K562 (cell line): ENCODE data around the gene PMFBP1. TPM values are rescaled to one million over a fixed set of nuclear protein-coding genes. Genes with fewer than 3 reads are reported as not detected.
A peak's percentile ranks its signal among the peaks of the same experiment; 100 is the strongest.

Source experiments
- ATAC-seq: fragments of 200-7000 bp; cut with Tn5 transposase; 3 replicates; pipeline ENCODE4 v1.9.1; 2020; ENCODE audit warnings: moderate library complexity
- BruUV-seq: library from RNA; stranded (reverse); fragments of 400-500 nt; replicated peaks from 2 replicates; lab custom pipeline; 2021; lab: Mats Ljungman, UMichigan
- CTCF ChIA-PET: fragments of 300-600 bp; formaldehyde crosslinking; extraction: SDS; loops from one replicate; lab custom pipeline; 2021; ENCODE audit warnings: low intra/inter-chr PET ratio; lab: Yijun Ruan, JAX
- POLR2A ChIA-PET: fragments of 300-600, 350-650 bp; sonication (Branson Sonifier 250); formaldehyde crosslinking; extraction: SDS; loops from one replicate; lab custom pipeline; 2021; ENCODE audit warnings: antibody characterized with exemption, inconsistent platforms; lab: Yijun Ruan, JAX
- DNase-seq, 4 experiments: peaks; one replicate each; pipeline versions ENCODE4 v3.0.0 to v3.0.0-alpha.2; 2011 to 2018; ENCODE audit warnings: low spot score in 3 of 4, mixed read lengths in 3 of 4; ENCODE audit errors: extremely low read depth in 1 of 4
- FAIRE-seq: peaks from 2 replicates; lab custom pipeline; 2011; peaks lifted over from hg19 to GRCh38; lab: Jason Lieb, UNC
- H2AFZ ChIP-seq: 2 replicates; pipeline ENCODE4 v1.6.0; 2011; ENCODE audit warnings: low read depth, low read length, control low read depth, inconsistent platforms
- H3K27ac ChIP-seq: fragments of 200-600 bp; 3 replicates; pipeline ENCODE4 v1.8.0; 2011; ENCODE audit warnings: low read depth, mild to moderate bottlenecking, control low read depth, inconsistent platforms, low read length, moderate library complexity, mixed read lengths; ENCODE audit errors: extremely low read depth
- H3K27me3 ChIP-seq, 2 experiments: fragments of 300-600 bp in 1 of 2; 2 replicates in 1 of 2; 3 replicates in 1 of 2; pipeline versions ENCODE4 v1.6.0 to v1.8.0; 2011; ENCODE audit warnings: inconsistent platforms in 2 of 2, low read length in 2 of 2, mild to moderate bottlenecking in 1 of 2, mixed read lengths in 1 of 2, moderate library complexity in 1 of 2; ENCODE audit not compliant: control insufficient read depth in 2 of 2, insufficient read depth in 2 of 2
- H3K36me3 ChIP-seq: fragments of 300-600 bp; 3 replicates; pipeline ENCODE4 v1.8.0; 2011; ENCODE audit warnings: mild to moderate bottlenecking, low read length, inconsistent platforms; ENCODE audit not compliant: control insufficient read depth, insufficient read depth
- H3K4me1 ChIP-seq, 2 experiments: fragments of 200-600 bp in 1 of 2; replicated peaks in 1 of 2; 2 replicates in 1 of 2; 3 replicates in 1 of 2; pipeline versions ENCODE4 v1.5.1 to v1.8.0; 2011; ENCODE audit warnings: inconsistent platforms in 2 of 2, low read length in 2 of 2, mild to moderate bottlenecking in 1 of 2, mixed read lengths in 1 of 2, moderate library complexity in 1 of 2; ENCODE audit not compliant: control insufficient read depth in 2 of 2, insufficient read depth in 2 of 2
- H3K4me2 ChIP-seq: 2 replicates; pipeline ENCODE4 v1.6.1; 2011; ENCODE audit warnings: low read length, control low read depth, inconsistent platforms, mixed read lengths; ENCODE audit not compliant: insufficient read depth
- H3K4me3 ChIP-seq: fragments of 200-600 bp; sonication (generic), shearing (Covaris generic); 2 replicates; pipeline ENCODE4 v1.5.1; 2016; ENCODE audit warnings: control low read depth, inconsistent platforms
- H3K79me2 ChIP-seq: fragments of 200-600 bp; 3 replicates; pipeline ENCODE4 v1.8.0; 2011; ENCODE audit warnings: low read length, inconsistent platforms; ENCODE audit not compliant: control insufficient read depth, insufficient read depth
- H3K9ac ChIP-seq, 2 experiments: 2 replicates each; pipeline versions ENCODE4 v1.6.0 to v1.6.1; 2011; ENCODE audit warnings: low read depth in 2 of 2, low read length in 2 of 2, control low read depth in 1 of 2, inconsistent platforms in 1 of 2, mild to moderate bottlenecking in 1 of 2, mixed read lengths in 1 of 2; ENCODE audit not compliant: insufficient read depth in 1 of 2
- H3K9me1 ChIP-seq: one replicate; pipeline ENCODE4 v1.6.0; 2011; ENCODE audit warnings: inconsistent platforms, mild to moderate bottlenecking, low read length, moderate library complexity; ENCODE audit not compliant: control insufficient read depth, insufficient read depth
- H3K9me3 ChIP-seq: replicated peaks from 2 replicates; pipeline ENCODE4 v1.5.1; 2011; ENCODE audit warnings: low read depth, low read length, inconsistent platforms; ENCODE audit not compliant: control insufficient read depth, insufficient read depth
- H4K20me1 ChIP-seq: replicated peaks from 2 replicates; pipeline ENCODE4 v1.6.1; 2011; ENCODE audit warnings: low read length, inconsistent platforms, mixed read lengths; ENCODE audit not compliant: control insufficient read depth, insufficient read depth
- NONO ChIP-seq, 2 experiments: fragments of 200-400 bp in 1 of 2; fragments of 450-650 bp in 1 of 2; formaldehyde crosslinking in 1 of 2; IDR thresholded peaks; 2 replicates each; pipeline ENCODE4 v1.6.1; 2017; ENCODE audit warnings: low read depth in 2 of 2, mild to moderate bottlenecking in 2 of 2, moderate library complexity in 2 of 2, low read length in 1 of 2
- SMARCB1 ChIP-seq: IDR thresholded peaks from 2 replicates; pipeline ENCODE4 v1.6.1; 2011; ENCODE audit warnings: improper control_type of control experiment, low read depth; ENCODE audit not compliant: insufficient read length
- ZSCAN32 ChIP-seq: fragments of 450-650 bp; formaldehyde crosslinking; IDR thresholded peaks from 2 replicates; pipeline ENCODE4 v1.4.0; 2020; ENCODE audit warnings: mild to moderate bottlenecking, moderate library complexity
- WGBS: fragments of 100-300 bp; shearing (Covaris generic); methylation state at CpG from one replicate; pipeline ENCODE4 v1.1.6; 2016; ENCODE audit warnings: low coverage, mixed read lengths; ENCODE audit not compliant: insufficient coverage; ENCODE audit errors: missing lambda C conversion rate; 5-methylcytosine and 5-hydroxymethylcytosine counted together
- in situ Hi-C: fragments of 300-500 bp; cut with MboI; formaldehyde crosslinking; loops from 4 replicates; pipeline ENCODE4 v1.15.0; 2018; ENCODE audit warnings: inconsistent platforms, mixed read lengths
- intact Hi-C: fragments of 100-400 bp; cut with micrococcal nuclease; formaldehyde crosslinking; loops from 2 replicates; pipeline ENCODE4 v1.14.2; 2022
- polyA plus RNA-seq, 8 experiments: library from polyadenylated mRNA; depleted of rRNA in 4 of 8; stranded (reverse) in 5 of 8; unstranded in 3 of 8; fragments of >200 nt; fragmentation: Nextera tagmentation in 2 of 8; fragmentation: Illumina TruSeq in 1 of 8; extraction: Ambion mirVana in 2 of 8; extraction: Trizol in 1 of 8; gene quantifications; 2 replicates each; pipeline versions ENCODE4 v1.2.1 to v1.2.3, GENCODE V29; 2011 to 2014; ENCODE audit warnings: inconsistent platforms in 1 of 8, missing spikeins in 1 of 8
- total RNA-seq, 7 experiments: library from RNA; depleted of rRNA in 6 of 7; stranded (reverse); fragments of >200 nt in 6 of 7; fragmentation: Illumina TruSeq in 2 of 7; extraction: Trizol in 2 of 7; gene quantifications; 2 replicates each; pipeline versions ENCODE4 v1.2.1 to v1.2.3, GENCODE V29; 2011 to 2021; ENCODE audit warnings: low replicate concordance in 1 of 7

The PMFBP1 gene
- total and polyA plus RNA-seq, 9 of the 15 experiments (the other 6 are each of a cell fraction or from before 2014, with no cell fraction given), result 0.13 to 0.91 (median 0.47) TPM

- no peak overlapping the region for H3K27ac ChIP-seq
- H3K4me3 ChIP-seq, result no peak overlapping the region
- no peak for TF ChIP-seq NONO (IDR thresholded peaks at IDR 0.05; ENCODE audit: low read depth in 2 of 2, low read length in 1 of 2)
- TF ChIP-seq SMARCB1, result no peak
- TF ChIP-seq ZSCAN32 (CRISPR knock-in tag), result no peak
- peaks cover 64% of the 10 kb centered on the region; the same call in 2 of the 3 replicates for H3K36me3 ChIP-seq
- WGBS, result 95% methylated on average over 23 of the region's 23 CpGs
- intact Hi-C loops, result no loop called here
- in situ Hi-C loops, result no loop called here
- no peaks in the 10 kb centered on the region for H3K79me2 ChIP-seq
- H3K27me3 ChIP-seq, result no peaks in the 10 kb centered on the region
- POLR2A ChIA-PET, result interaction anchor here (0.7 to 1.1 kb wide), 4 partner anchors 8 to 25 kb away, joined by 3 to 4 read pairs (median 3); partner anchors contain the start of genes DHX38 and TXNL4B
- H4K20me1 ChIP-seq, result no peaks in the 10 kb centered on the region
- H3K9me1 ChIP-seq, result peaks cover 4% of the 10 kb centered on the region
- no peak for ATAC-seq
- peaks cover 4 to 16% of the 10 kb centered on the region in 2 experiments; a peak in 3 of 5 replicates for H3K4me1 ChIP-seq
- FAIRE-seq, result no peak
- no TSS peak for BruUV-seq
- H3K4me2 ChIP-seq, result no peak overlapping the region
- no peaks in the 10 kb centered on the region for H3K9me3 ChIP-seq
- peak overlapping the region in 1 of 2 experiments; percentile 61; a peak in 1 of 4 replicates for H3K9ac ChIP-seq
- CTCF ChIA-PET, result no interaction called here
- no peak for DNase-seq
- H2AFZ ChIP-seq, result no peak overlapping the region
These were observed 61.0 kb downstream of the PMFBP1 start for GRCh38 chr16:72110662-72111615.
